Hippocampal formation (tissue), 2 donors: ENCODE measurements around the gene MCTP2.
"Not testable (repeated sequence)": the region's sequence is repeated elsewhere in the genome, so short reads cannot be mapped to it uniquely, and the experiment has no call there.

ENCODE experiments used
- DNase-seq, 2 donors: peaks; one replicate each; lab custom pipeline; 2025; lab: John Stamatoyannopoulos, UW

The MCTP2 gene

DNA sequence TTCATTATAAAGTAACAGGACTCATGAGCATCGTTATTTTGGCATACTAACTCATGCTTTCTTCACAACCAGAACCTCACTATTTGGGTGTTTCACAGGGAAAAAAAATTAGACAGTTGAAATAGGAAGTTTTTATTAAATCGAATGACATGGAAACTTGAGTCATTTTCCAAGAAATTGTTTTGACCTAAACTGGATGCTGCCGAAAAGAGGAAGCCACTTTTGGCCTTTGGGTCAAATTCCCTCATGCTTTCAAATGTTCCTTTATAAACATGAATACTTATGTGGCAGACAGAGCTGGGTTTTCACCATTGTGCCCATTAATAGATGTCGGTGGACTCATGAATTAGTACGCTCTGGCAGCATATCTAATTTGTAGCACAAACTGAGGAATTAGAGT is 224.9 kb downstream of the MCTP2 start:
- no peak for DNase-seq

- no peak for DNase-seq
Measured at GRCh38 chr15:94457661-94458060, 226.3 kb downstream of the MCTP2 start.

- no peak for DNase-seq
Measured at GRCh38 chr15:94460624-94461023, 229.3 kb downstream of the MCTP2 start.

GRCh38 chr15:94467034-94467433 is 235.7 kb downstream of the MCTP2 start:
- no peak for DNase-seq

- DNase-seq: no peak
Measured at GRCh38 chr15:94470492-94470891, 239.1 kb downstream of the MCTP2 start.

DNA sequence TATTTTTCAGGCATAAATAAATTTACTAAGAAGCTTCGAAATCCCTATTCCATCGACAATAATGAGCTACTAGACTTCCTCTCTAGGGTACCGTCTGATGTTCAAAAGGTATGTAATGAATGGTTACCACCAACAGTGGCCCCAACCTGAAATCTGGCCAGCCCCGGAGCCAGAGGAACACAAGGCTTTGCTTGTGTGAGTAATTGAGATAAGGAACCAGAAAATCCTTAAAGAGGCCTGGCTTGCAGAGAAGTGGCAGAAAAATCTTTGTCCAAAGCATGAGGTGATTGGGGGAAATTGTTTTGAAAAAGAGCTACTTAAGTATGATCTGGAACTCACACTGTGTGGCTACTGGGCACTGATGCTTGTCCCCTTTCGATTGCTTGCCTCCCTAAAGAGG is 245.3 kb downstream of the MCTP2 start:
- DNase-seq: no peak

DNA sequence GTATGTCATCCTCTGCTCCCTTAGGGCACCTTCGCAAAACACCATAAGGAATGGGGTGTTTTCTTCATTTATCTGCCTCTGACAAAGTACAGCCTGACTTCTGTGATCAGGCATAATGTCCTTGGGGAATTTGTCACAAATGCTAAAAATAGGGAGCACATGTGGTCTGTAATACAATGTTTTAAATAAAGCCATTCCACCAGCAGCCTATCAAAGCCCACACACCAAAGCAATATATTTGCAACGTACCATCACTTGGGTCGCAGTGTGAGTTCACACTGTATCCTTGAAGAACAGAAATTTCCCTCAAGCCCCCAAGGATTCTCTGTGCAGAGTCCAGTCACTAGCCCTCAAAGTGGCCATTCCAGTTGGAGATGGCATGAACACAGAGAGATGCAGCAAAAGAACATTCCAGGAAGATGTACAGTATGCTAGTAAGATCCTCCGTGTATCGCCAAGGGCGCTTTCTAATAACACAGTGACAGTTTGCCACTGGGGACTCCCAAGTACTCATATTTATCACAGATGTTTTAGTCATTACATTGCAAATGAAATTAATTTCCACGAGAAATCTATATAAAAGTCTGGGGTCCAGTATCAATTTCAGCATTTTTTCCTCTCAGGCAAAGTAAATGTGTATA is 246.7 kb downstream of the MCTP2 start:
- DNase-seq: no peak

DNA sequence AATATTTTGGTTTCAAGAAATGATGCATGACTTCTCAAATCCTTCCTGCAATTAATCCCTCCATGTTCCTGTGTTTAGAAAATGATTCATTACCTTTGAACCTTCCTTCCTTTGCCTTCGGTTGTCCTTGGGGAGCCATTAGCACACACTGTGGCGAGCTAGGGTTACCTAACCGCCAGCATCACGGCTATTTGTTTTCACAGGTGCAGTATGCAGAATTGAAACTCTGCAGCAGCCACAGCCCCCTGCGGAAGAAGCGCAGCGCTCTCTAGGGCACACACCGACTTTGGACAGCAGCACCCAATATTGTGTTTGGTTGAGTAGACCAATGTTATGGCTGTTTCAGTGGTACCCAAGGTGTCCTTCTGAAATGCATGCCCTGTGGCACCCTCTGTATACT is 247.4 kb downstream of the MCTP2 start:
- no peak for DNase-seq

GRCh38 chr15:94480289-94480834 is 249.0 kb downstream of the MCTP2 start:
- no peak for DNase-seq

DNA sequence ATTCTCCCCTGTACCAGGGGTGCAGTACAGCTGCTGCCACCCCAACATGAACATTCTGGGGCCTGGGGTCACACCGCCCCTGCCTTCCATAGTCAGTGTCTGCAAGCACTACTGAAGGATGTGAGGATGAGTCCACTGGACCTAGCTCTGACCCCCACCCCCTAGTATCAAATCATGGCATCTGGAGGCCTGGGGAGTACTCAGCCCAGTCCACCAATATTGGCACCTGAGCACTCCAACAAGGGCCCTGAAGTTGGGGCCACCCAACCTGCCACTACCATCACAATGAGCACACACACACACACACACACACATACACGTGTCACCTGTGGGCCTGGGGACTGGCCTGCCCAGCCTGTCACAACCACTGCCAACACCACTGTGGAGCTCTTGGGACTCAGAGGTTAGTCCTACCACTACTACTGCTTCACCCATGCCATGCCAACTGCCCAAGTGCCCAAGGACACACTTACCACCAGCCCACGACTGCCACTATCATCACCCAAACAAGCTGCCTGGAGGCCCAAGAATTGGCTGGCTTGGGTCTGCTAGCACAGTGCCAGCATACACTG is 253.9 kb downstream of the MCTP2 start:
- no peak for DNase-seq

GRCh38 chr15:94487635-94488034 is 256.3 kb downstream of the MCTP2 start:
- no peak for DNase-seq

DNA sequence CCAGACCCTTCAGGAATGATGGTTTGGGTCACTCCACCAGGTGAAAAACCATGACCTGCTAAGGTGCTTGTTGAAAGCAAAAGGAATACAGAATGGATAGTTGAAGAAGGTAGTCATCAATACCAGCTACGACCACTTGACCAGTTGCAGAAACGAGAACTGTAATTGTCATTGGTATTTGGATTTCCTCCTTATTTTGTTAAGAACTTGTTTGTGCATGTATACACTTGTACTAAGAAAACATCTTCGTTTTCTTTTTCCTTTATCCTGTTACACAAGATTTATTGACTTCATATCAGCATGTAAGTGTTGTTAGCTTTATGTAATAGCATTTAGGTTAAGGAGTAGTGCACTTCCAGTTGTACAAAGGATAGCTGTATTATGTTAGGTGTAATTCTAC is 261.8 kb downstream of the MCTP2 start:
- DNase-seq: no peak

DNA sequence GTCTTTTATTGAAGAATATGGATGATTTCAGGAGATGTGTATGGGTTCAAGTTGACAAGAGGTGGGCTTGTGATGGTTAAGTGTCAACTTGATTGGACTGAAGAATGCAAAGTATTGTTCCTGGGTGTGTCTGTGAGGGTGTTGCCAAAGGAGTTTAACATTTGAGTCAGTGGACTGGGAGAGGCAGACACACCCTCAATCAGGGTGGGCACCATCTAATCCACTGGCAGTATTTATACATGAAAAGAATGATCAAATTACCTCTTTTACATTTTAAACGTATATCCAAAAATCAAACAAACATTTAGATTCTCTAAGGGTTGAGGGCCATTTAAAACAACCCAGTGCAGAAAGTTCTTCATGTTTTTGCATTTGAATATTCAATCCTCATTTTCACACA is 262.2 kb downstream of the MCTP2 start:
- DNase-seq: not testable (repeated sequence)

GRCh38 chr15:94494732-94495131 is 263.4 kb downstream of the MCTP2 start:
- DNase-seq: no peak

GRCh38 chr15:94503293-94503692 is 271.9 kb downstream of the MCTP2 start:
- no peak for DNase-seq

GRCh38 chr15:94509259-94509658 is 277.9 kb downstream of the MCTP2 start:
- DNase-seq: no peak

- DNase-seq: no peak
Measured at GRCh38 chr15:94522125-94522524, 290.8 kb downstream of the MCTP2 start.

GRCh38 chr15:94523873-94524272 is 292.5 kb downstream of the MCTP2 start:
- DNase-seq: no peak

- DNase-seq: no peak
Measured at GRCh38 chr15:94524565-94524964, 293.2 kb downstream of the MCTP2 start.

DNA sequence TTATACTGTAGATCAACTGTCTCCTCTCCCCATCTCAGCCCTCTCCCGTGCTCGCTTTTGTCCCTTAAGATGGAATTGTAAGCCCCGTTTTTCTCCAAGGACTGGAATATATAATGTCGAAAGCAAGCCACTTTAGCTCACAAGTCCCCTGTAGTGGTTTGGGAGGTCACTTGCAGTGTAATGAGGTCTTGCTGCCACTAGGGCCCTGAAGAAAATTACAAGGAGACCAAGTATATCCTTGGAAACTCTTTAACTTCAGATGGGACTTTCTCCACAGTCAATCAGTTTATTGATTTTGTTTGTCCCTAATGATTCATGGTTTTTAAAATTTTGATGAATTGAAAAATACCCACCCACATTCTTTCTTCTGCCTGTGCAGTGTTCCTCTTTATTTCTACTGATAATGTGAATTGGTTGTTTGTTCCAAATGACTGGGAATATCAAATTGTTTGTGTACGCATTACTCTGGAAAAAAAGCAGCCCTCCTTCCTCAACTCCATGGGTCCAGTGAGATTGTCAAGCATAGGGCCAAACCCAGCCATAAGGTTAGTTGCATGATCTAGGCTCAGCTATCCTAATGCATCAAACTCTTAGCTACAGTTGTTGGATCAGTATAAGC is 294.8 kb downstream of the MCTP2 start:
- DNase-seq: no peak

DNA sequence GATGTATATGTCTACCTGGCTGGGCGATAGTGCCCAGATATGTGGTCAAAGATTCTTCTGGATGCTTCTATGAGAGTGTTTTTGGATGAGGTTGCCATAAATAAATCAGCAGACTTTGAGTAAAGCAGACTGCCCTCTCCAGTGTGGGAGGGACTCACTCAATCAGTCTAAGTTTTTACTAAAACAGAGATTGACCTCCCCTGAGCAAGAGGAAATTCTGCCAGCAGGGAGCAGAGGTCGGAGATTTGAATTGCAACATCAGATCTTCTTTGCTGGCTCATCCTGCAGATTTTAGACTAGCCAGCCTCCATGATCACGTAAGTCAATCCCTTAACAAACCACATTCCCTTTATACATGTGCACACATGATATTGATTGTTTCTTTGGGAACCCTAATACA is 300.9 kb downstream of the MCTP2 start:
- no peak for DNase-seq
